GM18508 (cell line): ENCODE results near the gene CASP4.

Experiments
- ATAC-seq: cut with Tn5 transposase; IDR thresholded peaks from one replicate; pipeline ENCODE4 v1.9.1; 2021; ENCODE audit warnings: moderate number of reproducible peaks; ENCODE audit not compliant: insufficient read depth, unreplicated experiment

CASP4 gene

DNA sequence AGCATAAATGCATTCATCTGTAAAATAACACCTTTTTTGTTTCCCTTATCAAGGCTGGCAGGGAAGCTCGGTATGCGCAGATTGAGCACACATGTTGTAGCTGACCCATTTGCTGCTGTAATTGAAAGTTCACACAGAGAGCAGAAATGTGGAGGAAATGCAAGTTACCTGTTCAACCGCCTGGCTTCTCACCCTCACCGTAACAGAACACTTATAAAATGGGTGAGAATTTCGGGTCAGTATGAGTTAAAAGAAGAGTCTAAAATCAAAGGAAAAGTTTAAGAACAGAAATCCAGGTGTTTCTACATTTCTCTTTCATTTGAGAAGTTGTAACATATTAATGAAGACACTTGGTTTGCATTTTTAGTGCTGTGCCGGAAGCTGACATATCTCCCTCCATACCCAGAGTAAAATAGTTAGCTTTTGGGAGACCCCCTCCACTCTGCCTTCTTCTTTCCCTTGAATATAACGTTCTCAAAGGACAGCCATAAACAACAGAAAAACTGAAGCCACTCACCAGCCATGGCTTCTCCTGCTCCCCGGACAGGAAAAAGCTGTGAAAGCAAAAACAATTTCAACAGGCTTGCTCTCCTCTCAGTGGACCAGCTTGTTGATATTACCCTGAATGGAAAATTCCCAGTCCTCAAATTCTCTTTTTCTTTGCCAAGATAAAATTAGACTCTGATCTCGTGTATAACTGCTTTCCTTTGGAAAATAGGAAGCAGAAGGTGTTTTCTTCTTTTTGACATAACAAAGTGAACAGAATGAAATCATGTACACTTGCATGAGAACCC lies 70.3 kb downstream of the CASP4 start, which contains the start of gene CASP12:
TSS of gene CASP12 (minus strand) at position 570 of the 794 bp plus-strand sequence.
- ATAC-seq, result no peak

DNA sequence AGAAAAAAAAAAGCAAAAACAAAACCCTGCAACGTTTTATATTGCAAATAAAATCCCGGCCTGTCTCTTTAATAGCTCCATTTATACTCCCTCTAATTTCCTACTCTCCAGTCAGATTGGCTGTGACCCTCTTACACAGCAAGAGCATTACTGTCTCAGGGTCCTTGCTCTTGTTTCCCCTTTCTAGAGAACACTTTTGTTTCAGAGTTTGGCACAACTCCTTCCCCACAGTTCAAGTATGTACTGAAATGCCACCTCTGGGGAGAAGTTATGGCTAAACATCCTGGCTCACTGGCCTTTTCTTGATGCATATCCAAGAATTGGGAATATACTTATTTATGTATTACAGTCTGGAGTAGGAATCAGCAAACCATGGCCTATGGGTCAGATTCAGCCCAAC lies 72.7 kb downstream of the CASP4 start:
- ATAC-seq, result no peak

DNA sequence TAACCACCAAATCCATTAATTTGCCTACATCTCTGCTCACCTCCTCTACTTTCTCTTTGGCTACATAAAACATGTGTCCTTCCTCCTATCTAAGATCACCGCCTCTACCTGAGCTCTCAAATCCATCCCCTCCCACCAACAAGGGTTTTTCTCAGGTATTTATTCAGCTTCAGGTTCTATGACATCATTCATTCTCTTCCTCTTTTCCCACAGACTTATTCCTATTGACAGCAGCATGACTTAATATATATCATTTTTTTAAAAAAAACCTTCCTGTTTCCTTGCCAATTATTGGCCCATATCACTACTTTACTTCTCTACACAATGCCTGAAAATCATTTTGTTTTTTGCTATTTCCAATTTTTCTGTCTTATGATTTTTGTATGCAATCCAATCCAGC lies 74.5 kb downstream of the CASP4 start:
- no peak for ATAC-seq
